ENCODE results near the gene TLE1. TPM values are rescaled to one million over a fixed set of nuclear protein-coding genes. Genes with fewer than 3 reads are reported as not detected.

The TLE1 gene
- total RNA-seq, 2 experiments from 2014 or later, result 0.08 to 0.16 TPM

DNA sequence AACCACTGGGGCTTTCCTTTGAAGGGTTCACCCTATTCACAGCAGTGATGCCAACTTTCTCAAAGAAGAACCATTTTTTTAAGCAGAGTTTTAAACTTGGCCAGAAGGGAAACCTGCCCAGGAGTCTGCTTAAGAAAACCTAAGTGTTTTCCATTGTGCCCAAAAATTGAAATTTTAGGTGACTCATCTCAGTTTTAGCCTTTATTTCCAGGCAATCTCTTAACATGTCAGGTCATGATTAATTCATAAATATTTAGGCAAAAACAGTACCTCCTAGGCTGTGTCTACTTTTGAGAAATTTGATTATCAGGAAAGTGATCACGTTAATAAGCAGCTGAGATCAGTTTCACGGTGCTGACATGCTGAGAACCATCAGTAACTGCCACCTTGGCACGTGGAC lies 61.9 kb downstream of the TLE1 start:
- H3K27me3 Mint-ChIP-seq, result peaks cover 6% of the 10 kb centered on the region
- no peaks in the 10 kb centered on the region for H3K36me3 Mint-ChIP-seq
- DNase-seq, result no peak
- no peaks in the 10 kb centered on the region for H3K4me1 Mint-ChIP-seq
- no peak overlapping the region for H3K4me3 Mint-ChIP-seq
- no peak overlapping the region for H3K27ac Mint-ChIP-seq
- no peaks in the 10 kb centered on the region for H3K9me3 Mint-ChIP-seq

DNA sequence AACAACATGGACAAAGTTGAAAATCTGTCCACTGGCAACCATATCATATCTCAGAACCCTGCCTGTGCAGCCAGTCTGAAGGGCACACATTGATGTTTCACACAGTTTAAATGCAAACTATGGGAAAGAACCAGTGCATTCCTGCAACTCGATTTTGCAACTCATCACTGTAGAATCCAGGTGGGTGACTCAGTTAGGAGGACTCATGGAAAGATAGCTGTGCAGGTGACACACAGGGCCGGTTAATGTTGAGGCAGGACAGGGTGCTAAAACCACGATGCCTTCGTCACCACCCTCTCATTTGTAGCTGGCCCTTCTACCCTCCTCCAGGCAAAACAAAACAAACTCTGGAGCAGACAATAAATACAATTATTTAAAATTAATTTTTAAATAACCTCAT lies 62.8 kb downstream of the TLE1 start:
- H3K27me3 Mint-ChIP-seq, result peaks cover 6% of the 10 kb centered on the region

DNA sequence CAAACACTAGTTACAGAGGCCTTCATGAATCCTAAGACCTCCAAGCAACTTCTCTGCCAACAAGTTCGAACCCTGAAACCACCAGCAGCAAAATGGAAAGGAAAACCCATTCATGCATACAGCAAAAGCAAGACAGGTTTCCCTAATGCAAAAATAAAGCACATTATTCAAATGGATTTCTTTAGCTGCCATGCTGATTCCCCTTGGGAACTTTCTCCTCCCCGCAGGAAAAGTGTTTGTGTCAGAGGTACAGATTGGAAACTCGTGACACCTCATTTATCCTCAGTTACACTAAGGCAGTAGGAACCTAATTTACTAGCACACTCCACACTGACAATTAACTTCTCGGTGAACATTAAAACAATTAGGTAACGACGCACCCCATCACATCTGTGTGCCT lies 63.4 kb downstream of the TLE1 start:
- no peaks in the 10 kb centered on the region for H3K9me3 Mint-ChIP-seq

More for the DNA sequence above, 62.8 kb downstream of the TLE1 start:
- no peak overlapping the region for H3K4me3 Mint-ChIP-seq
- no peaks in the 10 kb centered on the region for H3K4me1 Mint-ChIP-seq
- no peaks in the 10 kb centered on the region for H3K9me3 Mint-ChIP-seq
- DNase-seq, result no peak
- H3K27ac Mint-ChIP-seq, result no peak overlapping the region
- no peaks in the 10 kb centered on the region for H3K36me3 Mint-ChIP-seq

DNA sequence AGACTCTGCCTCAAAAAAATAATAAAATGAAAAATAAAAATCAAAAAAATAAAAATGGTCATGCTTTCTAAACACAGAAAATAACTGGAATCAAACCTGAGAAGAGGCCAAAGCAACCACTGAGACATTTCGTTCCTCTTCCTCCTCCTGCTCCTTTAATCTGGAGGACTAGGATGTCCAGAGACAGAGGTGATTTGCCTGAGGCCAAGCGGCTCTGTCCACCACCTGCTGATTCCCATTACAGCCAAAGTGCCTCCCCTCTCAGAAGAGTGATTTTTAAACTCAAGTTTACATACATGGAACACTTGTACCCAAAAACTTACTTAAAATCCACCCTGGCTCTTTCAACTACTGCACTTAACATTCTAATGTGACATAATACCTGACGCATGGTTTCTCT lies 65.6 kb downstream of the TLE1 start:
- no peak for DNase-seq
- Mint-ChIP-seq H3K9me3 (no peaks in the 10 kb centered on the region), H3K4me1 (peaks cover 11% of the 10 kb centered on the region), H3K27ac (no peak overlapping the region), H3K4me3 (no peak overlapping the region), H3K27me3 (peaks cover 6% of the 10 kb centered on the region), H3K36me3 (no peaks in the 10 kb centered on the region)

More for the DNA sequence above, 63.4 kb downstream of the TLE1 start:
- H3K4me3 Mint-ChIP-seq, result no peak overlapping the region
- no peaks in the 10 kb centered on the region for H3K4me1 Mint-ChIP-seq
- H3K36me3 Mint-ChIP-seq, result no peaks in the 10 kb centered on the region
- H3K27me3 Mint-ChIP-seq, result peaks cover 6% of the 10 kb centered on the region
- H3K27ac Mint-ChIP-seq, result no peak overlapping the region
- DNase-seq, result no peak

DNA sequence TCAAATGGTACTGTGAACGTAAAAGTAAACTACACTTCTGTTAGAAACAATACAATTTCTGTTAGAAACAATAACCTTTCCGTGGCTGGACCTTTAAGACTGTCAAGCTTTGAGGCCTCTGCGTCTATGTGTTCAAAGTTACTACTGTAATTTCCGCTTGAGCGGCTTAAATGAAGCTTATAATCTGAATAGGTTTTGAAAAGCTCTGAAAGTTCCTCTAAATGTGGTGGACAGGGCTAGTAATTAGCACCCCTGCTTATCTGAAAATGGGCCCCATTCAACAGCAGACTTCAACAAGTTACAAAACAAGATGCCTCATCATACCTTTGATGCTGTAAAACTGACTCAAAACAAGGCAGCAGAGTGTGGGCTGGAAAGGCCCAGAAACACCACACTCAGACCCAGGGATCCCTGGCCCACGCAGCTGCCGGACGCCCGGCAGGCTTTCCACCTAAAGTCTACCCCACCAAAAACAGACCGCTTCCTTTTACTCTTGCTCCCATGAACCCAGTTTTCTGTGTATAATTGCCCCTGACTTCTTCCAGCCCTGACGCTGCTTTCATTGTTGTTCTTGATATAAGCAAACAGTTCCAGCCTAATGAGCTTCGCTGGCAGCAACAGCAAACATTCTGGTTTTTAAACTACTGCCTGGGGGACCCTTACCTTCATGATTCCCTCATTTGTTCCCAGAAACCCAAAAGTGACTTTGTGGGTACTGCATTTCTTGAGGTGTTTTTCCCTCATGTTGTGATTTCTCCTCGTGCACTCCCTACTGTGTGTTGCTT lies 66.7 kb downstream of the TLE1 start:
- H3K9me3 Mint-ChIP-seq, result no peaks in the 10 kb centered on the region
- no peak for DNase-seq
- H3K27ac Mint-ChIP-seq, result no peak overlapping the region
- peaks cover 11% of the 10 kb centered on the region for H3K4me1 Mint-ChIP-seq
- H3K4me3 Mint-ChIP-seq, result no peak overlapping the region
- peaks cover 6% of the 10 kb centered on the region for H3K27me3 Mint-ChIP-seq
- H3K36me3 Mint-ChIP-seq, result no peaks in the 10 kb centered on the region

DNA sequence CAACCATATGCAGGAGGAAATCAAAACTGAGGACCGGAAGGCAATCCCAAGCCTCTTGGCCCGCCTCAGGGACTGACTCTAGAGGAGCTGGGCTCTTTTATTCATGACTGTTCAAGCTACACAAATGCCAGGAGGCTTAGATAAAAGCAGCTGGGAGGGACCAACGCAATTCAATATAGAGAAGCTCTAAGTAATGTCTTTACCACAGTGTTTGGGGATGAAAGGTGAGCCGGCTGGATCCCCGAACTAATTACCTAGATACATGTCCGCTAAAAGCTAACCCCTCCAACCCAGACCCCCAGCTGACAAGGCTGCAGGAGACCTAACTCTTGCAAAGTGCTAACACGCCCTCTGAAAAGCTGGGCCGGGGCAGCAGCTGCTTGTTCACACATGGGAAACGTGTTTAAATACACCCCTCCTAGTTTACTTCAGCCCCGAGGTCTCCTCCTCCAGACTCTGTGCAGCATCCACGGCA lies 67.5 kb downstream of the TLE1 start:
- Mint-ChIP-seq H3K27ac (no peak overlapping the region), H3K27me3 (peaks cover 6% of the 10 kb centered on the region), H3K4me3 (no peak overlapping the region), H3K36me3 (no peaks in the 10 kb centered on the region), H3K9me3 (no peaks in the 10 kb centered on the region), H3K4me1 (peaks cover 11% of the 10 kb centered on the region)
- DNase-seq, result no peak

DNA sequence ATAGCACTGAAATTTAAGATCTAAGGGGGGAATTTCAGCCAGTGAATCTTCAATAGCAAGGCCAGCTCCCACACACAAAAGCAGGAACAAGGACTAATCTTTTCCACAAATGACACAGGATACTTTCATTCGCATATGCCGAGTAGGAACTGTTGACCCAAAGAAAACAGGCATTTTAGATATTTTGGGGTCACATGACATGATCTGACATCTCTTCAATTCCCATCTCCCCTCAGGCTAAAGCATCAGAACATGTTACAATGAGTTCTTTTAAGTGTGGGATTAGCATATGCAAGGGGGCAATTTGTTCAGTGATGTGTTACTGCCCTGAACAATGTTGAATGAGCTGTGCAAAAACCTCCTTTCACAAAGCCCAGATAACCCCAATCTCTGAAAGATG lies 68.2 kb downstream of the TLE1 start:
- no peak overlapping the region for H3K27ac Mint-ChIP-seq
- peaks cover 6% of the 10 kb centered on the region for H3K27me3 Mint-ChIP-seq
- no peaks in the 10 kb centered on the region for H3K36me3 Mint-ChIP-seq
- no peak for DNase-seq
- H3K9me3 Mint-ChIP-seq, result no peaks in the 10 kb centered on the region
- H3K4me3 Mint-ChIP-seq, result no peak overlapping the region
- peaks cover 11% of the 10 kb centered on the region for H3K4me1 Mint-ChIP-seq

DNA sequence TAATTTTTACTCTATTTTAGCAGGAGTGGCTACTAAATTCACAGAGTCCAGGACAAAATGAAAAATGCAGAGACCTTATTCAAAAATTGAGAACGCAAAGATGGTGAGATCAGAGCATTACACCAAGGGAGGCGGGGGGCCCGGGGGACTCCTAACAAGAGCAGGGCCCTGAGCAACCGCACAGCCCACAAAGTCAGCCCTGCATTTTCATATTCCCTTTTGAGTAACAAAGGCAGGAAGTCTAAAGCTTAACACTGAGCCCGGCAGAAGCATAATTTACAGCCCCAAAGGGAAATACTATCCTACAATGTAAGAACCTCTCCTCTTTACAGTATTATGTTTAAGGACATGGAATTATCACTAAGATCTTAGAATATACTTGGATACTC lies 69.4 kb downstream of the TLE1 start:
- DNase-seq, result peak; percentile 38
- Mint-ChIP-seq H3K4me3 (no peak overlapping the region), H3K4me1 (peaks cover 11% of the 10 kb centered on the region), H3K27me3 (peaks cover 6% of the 10 kb centered on the region), H3K27ac (no peak overlapping the region), H3K36me3 (no peaks in the 10 kb centered on the region), H3K9me3 (no peaks in the 10 kb centered on the region)

DNA sequence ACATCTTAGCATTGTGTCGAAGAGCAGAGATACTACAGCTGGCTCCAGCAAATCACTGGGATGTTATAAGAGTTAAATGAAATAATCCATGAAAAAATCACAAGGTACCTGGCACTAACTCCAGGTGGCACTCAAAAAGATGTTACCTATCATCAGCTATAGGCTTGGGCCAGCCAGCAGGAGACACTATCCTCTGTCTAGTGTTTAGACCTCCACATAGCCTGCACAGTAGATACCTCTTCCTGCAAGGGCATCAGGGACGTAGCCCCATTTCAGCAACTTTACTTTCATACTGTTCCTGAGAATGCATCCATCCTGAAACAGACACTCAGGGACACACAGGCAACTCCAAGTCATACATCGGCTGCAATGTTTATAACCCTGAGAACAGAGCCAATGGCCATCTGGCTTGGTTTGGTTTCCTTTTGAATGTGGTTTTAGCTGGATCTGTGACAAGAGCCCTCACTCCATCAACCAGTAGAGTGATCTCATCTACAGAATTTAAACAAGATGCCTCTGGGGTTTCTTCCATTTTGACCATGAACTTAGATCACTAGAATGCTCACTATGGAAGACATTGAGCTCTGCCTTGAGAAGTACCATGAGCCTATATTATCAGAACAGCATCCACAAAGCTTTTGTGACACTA lies 69.9 kb downstream of the TLE1 start:
- peaks cover 11% of the 10 kb centered on the region for H3K4me1 Mint-ChIP-seq
- DNase-seq, result no peak
- no peaks in the 10 kb centered on the region for H3K36me3 Mint-ChIP-seq
- no peak overlapping the region for H3K4me3 Mint-ChIP-seq
- H3K9me3 Mint-ChIP-seq, result no peaks in the 10 kb centered on the region
- no peak overlapping the region for H3K27ac Mint-ChIP-seq
- H3K27me3 Mint-ChIP-seq, result peaks cover 6% of the 10 kb centered on the region

DNA sequence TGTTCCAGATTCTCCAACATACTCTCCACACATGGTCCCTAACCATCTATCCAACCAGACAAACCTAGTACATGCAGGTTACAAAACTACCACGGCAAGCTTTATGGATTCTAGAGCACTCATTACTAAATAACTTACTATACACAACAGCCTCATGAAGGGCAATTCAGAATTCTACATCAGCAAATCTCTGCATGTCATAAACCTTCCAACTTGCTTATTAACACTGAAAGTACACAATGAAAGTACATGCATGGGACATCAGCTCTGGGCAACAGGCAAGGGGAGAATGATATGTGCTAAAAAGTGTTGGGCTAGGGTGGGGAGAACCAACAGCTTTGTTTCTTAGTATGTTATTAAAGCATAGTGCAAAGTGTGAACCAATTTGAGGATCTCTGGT lies 70.4 kb downstream of the TLE1 start:
- Mint-ChIP-seq H3K27ac (no peak overlapping the region), H3K36me3 (no peaks in the 10 kb centered on the region), H3K9me3 (no peaks in the 10 kb centered on the region), H3K27me3 (peaks cover 10% of the 10 kb centered on the region), H3K4me1 (peaks cover 11% of the 10 kb centered on the region), H3K4me3 (no peak overlapping the region)
- no peak for DNase-seq

DNA sequence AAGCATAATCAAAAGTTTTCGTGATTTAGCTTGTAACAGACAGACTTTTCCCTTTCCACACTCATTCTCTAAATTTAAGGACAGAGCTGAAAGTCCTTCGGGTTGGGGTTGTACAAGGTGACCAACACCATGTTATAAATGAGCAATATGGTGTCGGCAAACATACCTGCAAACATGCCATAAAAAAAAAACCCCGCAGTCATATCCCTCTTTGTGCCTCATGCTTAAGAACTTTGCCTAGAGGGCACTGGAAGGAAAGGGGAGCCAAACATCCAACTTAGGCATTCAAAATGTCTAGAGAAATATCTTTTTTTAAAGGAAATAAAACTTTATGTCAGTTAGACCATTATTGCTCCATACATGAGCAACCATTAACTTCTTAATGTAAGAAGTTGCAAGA lies 73.2 kb downstream of the TLE1 start:
- no peaks in the 10 kb centered on the region for H3K9me3 Mint-ChIP-seq
- no peak for DNase-seq
- no peaks in the 10 kb centered on the region for H3K36me3 Mint-ChIP-seq
- H3K4me3 Mint-ChIP-seq, result no peak overlapping the region
- peaks cover 11% of the 10 kb centered on the region for H3K4me1 Mint-ChIP-seq
- peaks cover 4% of the 10 kb centered on the region for H3K27me3 Mint-ChIP-seq
- H3K27ac Mint-ChIP-seq, result no peak overlapping the region

DNA sequence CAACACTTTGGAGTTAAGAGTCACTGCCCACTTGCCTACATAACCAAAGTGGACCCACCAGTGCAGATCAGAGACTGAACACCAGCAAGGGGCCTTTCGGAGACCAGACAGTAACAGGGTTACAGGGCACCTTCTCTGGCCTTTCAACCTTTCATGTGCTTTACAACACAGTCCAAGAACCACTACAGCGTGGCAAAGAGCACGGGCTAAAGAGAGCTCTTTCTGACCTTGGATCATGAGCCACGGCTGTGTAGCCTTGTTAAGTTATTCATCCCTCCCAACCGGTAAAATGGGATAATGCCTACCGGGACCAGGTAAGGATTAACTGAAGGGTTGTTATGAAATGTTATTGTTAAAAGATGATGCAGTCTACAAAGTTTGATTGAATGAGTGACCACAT lies 75.0 kb downstream of the TLE1 start:
- H3K27ac Mint-ChIP-seq, result no peak overlapping the region
- peaks cover 4% of the 10 kb centered on the region for H3K27me3 Mint-ChIP-seq
- DNase-seq, result no peak
- peaks cover 8% of the 10 kb centered on the region for H3K4me1 Mint-ChIP-seq
- no peaks in the 10 kb centered on the region for H3K36me3 Mint-ChIP-seq
- no peaks in the 10 kb centered on the region for H3K9me3 Mint-ChIP-seq
- H3K4me3 Mint-ChIP-seq, result no peak overlapping the region

DNA sequence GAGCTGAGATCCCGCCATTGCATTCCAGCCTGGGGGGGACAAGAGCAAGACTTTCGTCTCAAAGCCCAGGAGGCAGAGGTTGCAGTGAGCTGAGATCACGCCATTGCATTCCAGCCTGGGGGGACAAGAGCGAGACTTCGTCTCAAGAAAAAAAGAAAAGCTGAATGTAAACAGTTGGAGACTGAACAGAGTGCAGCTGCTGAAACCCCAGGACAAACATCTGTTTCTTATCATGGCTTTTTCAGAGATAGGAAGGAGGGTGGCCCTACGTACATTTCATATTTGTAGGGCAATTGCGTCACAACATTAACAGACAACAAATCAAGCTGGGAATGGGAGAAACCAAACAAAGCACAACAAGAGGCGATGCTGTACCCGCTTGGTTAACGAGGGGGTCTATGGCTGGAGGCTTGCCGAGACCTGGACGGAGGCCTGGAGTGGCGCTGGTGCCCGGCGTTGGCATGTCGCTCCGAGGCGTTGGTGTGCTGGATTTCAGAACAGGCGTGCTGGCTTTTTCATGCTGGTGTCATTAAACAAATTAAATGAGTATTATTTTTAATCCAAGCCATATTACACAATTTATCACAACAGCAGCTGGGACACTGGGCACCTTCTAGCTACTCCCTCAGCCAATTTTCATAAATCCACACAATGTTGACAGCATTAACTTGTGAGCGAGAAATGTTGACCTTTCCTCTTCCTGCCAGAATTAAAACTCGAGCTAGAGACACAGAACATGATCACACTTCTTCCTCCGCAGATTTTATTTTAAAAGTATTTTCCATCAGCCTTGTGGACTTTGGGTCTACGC lies 76.1 kb downstream of the TLE1 start:
- H3K27ac Mint-ChIP-seq, result no peak overlapping the region
- peaks cover 8% of the 10 kb centered on the region for H3K4me1 Mint-ChIP-seq
- no peak for DNase-seq
- no peaks in the 10 kb centered on the region for H3K9me3 Mint-ChIP-seq
- H3K4me3 Mint-ChIP-seq, result no peak overlapping the region
- peaks cover 4% of the 10 kb centered on the region for H3K27me3 Mint-ChIP-seq
- H3K36me3 Mint-ChIP-seq, result no peaks in the 10 kb centered on the region

DNA sequence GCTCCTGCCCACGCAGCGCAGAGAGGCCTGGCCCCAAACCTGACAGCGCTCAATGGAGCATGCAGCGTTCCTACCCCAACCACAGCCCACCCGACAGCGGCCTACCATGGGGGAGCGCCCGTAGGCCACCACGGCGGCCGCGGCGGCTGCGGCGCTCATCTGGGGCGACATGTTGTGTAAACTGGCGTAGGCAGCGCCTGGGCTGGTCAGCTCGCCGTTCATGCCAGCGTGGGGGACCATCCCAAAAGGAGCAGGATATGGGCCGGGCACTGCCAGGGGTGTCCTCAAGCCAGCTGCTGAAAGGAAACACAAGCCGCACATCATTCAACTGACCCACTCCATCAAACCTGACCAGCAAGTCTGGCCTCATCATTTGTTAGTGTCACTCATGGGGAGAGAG lies 77.7 kb downstream of the TLE1 start:
- Mint-ChIP-seq H3K4me3 (no peak overlapping the region), H3K9me3 (no peaks in the 10 kb centered on the region), H3K4me1 (peaks cover 8% of the 10 kb centered on the region), H3K27me3 (peaks cover 4% of the 10 kb centered on the region), H3K27ac (no peak overlapping the region), H3K36me3 (no peaks in the 10 kb centered on the region)
- DNase-seq, result no peak

DNA sequence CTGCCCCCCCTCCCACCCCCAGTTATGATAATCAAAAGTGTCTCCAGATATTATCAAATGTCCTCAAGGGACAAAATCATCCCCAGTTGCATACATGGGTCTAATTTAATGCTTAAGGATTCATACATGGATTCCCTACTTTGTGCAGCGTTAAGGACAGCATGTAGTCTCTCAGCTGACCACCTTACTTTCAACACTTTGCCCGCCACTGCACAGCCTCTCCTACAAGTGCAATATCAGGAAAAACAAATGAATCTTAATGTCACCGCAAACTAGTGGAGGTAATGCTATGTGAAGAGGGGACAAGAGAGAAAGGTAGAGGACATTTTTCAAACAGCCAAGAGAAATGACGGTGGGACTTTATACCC lies 78.6 kb downstream of the TLE1 start:
- DNase-seq, result no peak
- Mint-ChIP-seq H3K4me3 (no peak overlapping the region), H3K27ac (no peak overlapping the region), H3K36me3 (no peaks in the 10 kb centered on the region), H3K9me3 (no peaks in the 10 kb centered on the region), H3K4me1 (peaks cover 8% of the 10 kb centered on the region), H3K27me3 (peaks cover 4% of the 10 kb centered on the region)
